K562 (cell line): ENCODE measurements around the gene TBX6. TPM values are rescaled to one million over a fixed set of nuclear protein-coding genes. Genes with fewer than 3 reads are reported as not detected.

Experiments
- NCOA6 ChIP-seq: fragments of 450-650 bp; IDR thresholded peaks from 2 replicates; pipeline ENCODE4 v1.6.1; 2017; ENCODE audit warnings: mild to moderate bottlenecking
- POU5F1 ChIP-seq: fragments of 150-350 bp; IDR thresholded peaks from 2 replicates; pipeline ENCODE4 v1.6.1; 2014; ENCODE audit warnings: borderline replicate concordance, low read length, low read depth, mild to moderate bottlenecking; ENCODE audit not compliant: partially characterized antibody
- RBFOX2 ChIP-seq: fragments of 200-400 bp; formaldehyde crosslinking; IDR thresholded peaks from 2 replicates; pipeline ENCODE4 v1.6.1; 2017; ENCODE audit warnings: low read depth, mild to moderate bottlenecking, low read length, moderate library complexity
- SNAPC5 ChIP-seq: fragments of 250-450 bp; sonication (Bioruptor Pico); IDR thresholded peaks from 2 replicates; pipeline ENCODE4 v1.8.0; 2021; ENCODE audit warnings: moderate library complexity, mild to moderate bottlenecking, inconsistent platforms
- YY1 ChIP-seq, 3 experiments: IDR thresholded peaks; 2 replicates each; pipeline ENCODE4 v1.6.1; 2011; ENCODE audit warnings: low read length in 2 of 3, mild to moderate bottlenecking in 2 of 3, moderate library complexity in 2 of 3, borderline replicate concordance in 1 of 3, control low read depth in 1 of 3, low read depth in 1 of 3; ENCODE audit not compliant: insufficient read depth in 3 of 3, insufficient replicate concordance in 2 of 3, control insufficient read depth in 1 of 3, insufficient read length in 1 of 3; ENCODE audit errors: extremely low read depth in 1 of 3
- ZFX ChIP-seq: sonication (generic); formaldehyde crosslinking; IDR thresholded peaks from 2 replicates; pipeline ENCODE4 v1.8.0; 2022; ENCODE audit warnings: mild to moderate bottlenecking, missing genetic modification reagents, moderate library complexity
- ZNF197 ChIP-seq: fragments of 200-800 bp; sonication (Bioruptor generic); IDR thresholded peaks from 2 replicates; pipeline ENCODE4 v1.6.1; 2016; ENCODE audit warnings: low read depth, missing genetic modification characterization, missing compliant biosample characterization
- ZNF589 ChIP-seq: fragments of 200-800 bp; sonication (Bioruptor generic); IDR thresholded peaks from 2 replicates; pipeline ENCODE4 v1.6.1; 2016; ENCODE audit warnings: low read depth, missing genetic modification characterization, missing compliant biosample characterization
- ZNF75A ChIP-seq: fragments of 450-650 bp; formaldehyde crosslinking; IDR thresholded peaks from 2 replicates; pipeline ENCODE4 v1.4.0; 2020; ENCODE audit warnings: mild to moderate bottlenecking
- polyA plus RNA-seq, 8 experiments: library from polyadenylated mRNA; depleted of rRNA in 4 of 8; stranded (reverse) in 5 of 8; unstranded in 3 of 8; fragments of >200 nt; fragmentation: Nextera tagmentation in 2 of 8; fragmentation: Illumina TruSeq in 1 of 8; extraction: Ambion mirVana in 2 of 8; extraction: Trizol in 1 of 8; gene quantifications; 2 replicates each; pipeline versions ENCODE4 v1.2.1 to v1.2.3, GENCODE V29; 2011 to 2014; ENCODE audit warnings: inconsistent platforms in 1 of 8, missing spikeins in 1 of 8
- total RNA-seq, 7 experiments: library from RNA; depleted of rRNA in 6 of 7; stranded (reverse); fragments of >200 nt in 6 of 7; fragmentation: Illumina TruSeq in 2 of 7; extraction: Trizol in 2 of 7; gene quantifications; 2 replicates each; pipeline versions ENCODE4 v1.2.1 to v1.2.3, GENCODE V29; 2011 to 2021; ENCODE audit warnings: low replicate concordance in 1 of 7
- TF ChIP-seq, protein P1 (sequence below), 2 experiments: fragments of 450-650 bp; IDR thresholded peaks; 2 replicates each; pipeline ENCODE4 v1.6.1; 2018; ENCODE audit warnings: mild to moderate bottlenecking in 2 of 2, low read depth in 1 of 2; ENCODE audit not compliant: partially characterized antibody in 2 of 2
- TF ChIP-seq, protein P2 (sequence below): sonication (generic); formaldehyde crosslinking; IDR thresholded peaks from 2 replicates; pipeline ENCODE4 v1.8.1; 2023; ENCODE audit warnings: mild to moderate bottlenecking, missing genetic modification reagents, moderate library complexity

The TBX6 gene
- total and polyA plus RNA-seq, 9 of the 15 experiments (the other 6 are each of a cell fraction or from before 2014, with no cell fraction given): 0.07 to 0.58 (median 0.11) TPM; not detected in 2

- TF ChIP-seq POU5F1 (peak; percentile 50), RBFOX2 (peak; percentile 90), NCOA6 (peak; percentile 91), YY1 (IDR thresholded peaks at IDR 0.05; ENCODE audit: borderline replicate concordance in 1 of 3, control insufficient read depth in 1 of 3, extremely low read depth in 1 of 3, insufficient read depth in 3 of 3, insufficient read length in 1 of 3, insufficient replicate concordance in 2 of 3, low read depth in 1 of 3, low read length in 2 of 3) (peak in 2 of 3 experiments; percentile 34 to 65), ZFX (CRISPR knock-in tag) (peak; percentile 52), ZNF75A (CRISPR knock-in tag) (no peak), ZNF589 (CRISPR knock-in tag) (peak; percentile 75; the same call in 1 of the 2 replicates), SNAPC5 (no peak), ZNF197 (CRISPR knock-in tag) (peak; percentile 96)
- TF ChIP-seq, protein P1, sequence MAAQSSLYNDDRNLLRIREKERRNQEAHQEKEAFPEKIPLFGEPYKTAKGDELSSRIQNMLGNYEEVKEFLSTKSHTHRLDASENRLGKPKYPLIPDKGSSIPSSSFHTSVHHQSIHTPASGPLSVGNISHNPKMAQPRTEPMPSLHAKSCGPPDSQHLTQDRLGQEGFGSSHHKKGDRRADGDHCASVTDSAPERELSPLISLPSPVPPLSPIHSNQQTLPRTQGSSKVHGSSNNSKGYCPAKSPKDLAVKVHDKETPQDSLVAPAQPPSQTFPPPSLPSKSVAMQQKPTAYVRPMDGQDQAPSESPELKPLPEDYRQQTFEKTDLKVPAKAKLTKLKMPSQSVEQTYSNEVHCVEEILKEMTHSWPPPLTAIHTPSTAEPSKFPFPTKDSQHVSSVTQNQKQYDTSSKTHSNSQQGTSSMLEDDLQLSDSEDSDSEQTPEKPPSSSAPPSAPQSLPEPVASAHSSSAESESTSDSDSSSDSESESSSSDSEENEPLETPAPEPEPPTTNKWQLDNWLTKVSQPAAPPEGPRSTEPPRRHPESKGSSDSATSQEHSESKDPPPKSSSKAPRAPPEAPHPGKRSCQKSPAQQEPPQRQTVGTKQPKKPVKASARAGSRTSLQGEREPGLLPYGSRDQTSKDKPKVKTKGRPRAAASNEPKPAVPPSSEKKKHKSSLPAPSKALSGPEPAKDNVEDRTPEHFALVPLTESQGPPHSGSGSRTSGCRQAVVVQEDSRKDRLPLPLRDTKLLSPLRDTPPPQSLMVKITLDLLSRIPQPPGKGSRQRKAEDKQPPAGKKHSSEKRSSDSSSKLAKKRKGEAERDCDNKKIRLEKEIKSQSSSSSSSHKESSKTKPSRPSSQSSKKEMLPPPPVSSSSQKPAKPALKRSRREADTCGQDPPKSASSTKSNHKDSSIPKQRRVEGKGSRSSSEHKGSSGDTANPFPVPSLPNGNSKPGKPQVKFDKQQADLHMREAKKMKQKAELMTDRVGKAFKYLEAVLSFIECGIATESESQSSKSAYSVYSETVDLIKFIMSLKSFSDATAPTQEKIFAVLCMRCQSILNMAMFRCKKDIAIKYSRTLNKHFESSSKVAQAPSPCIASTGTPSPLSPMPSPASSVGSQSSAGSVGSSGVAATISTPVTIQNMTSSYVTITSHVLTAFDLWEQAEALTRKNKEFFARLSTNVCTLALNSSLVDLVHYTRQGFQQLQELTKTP (IDR thresholded peaks at IDR 0.05; ENCODE audit: low read depth in 1 of 2, partially characterized antibody in 2 of 2): peak in 1 of 2 experiments; percentile 98
- TF ChIP-seq, protein P2, sequence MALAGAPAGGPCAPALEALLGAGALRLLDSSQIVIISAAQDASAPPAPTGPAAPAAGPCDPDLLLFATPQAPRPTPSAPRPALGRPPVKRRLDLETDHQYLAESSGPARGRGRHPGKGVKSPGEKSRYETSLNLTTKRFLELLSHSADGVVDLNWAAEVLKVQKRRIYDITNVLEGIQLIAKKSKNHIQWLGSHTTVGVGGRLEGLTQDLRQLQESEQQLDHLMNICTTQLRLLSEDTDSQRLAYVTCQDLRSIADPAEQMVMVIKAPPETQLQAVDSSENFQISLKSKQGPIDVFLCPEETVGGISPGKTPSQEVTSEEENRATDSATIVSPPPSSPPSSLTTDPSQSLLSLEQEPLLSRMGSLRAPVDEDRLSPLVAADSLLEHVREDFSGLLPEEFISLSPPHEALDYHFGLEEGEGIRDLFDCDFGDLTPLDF (CRISPR knock-in tag): peak; percentile 66; the same call in 1 of the 2 replicates
Measured at GRCh38 chr16:30091474-30092372, at the start of gene TBX6 (continued).
